A673 (cell line): ENCODE measurements around the gene CCDC88B. TPM values are rescaled to one million over a fixed set of nuclear protein-coding genes. Genes with fewer than 3 reads are reported as not detected.

Experiments
- BruUV-seq: library from RNA; stranded (reverse); fragments of 400-500 nt; replicated peaks from 2 replicates; lab custom pipeline; 2021; lab: Mats Ljungman, UMichigan
- CTCF ChIA-PET: fragments of 300-600 bp; sonication (Branson Sonifier 250); formaldehyde crosslinking; loops from one replicate; lab custom pipeline; 2022; ENCODE audit warnings: antibody characterized with exemption; lab: Charles Lee
- POLR2A ChIA-PET: fragments of 300-600 bp; sonication (Branson Sonifier 250); formaldehyde crosslinking; loops from one replicate; lab custom pipeline; 2022; ENCODE audit warnings: antibody characterized with exemption; ENCODE audit not compliant: low non-redundant PET; lab: Charles Lee
- DNase-seq: peaks from one replicate; pipeline ENCODE4 v3.0.0-alpha.2; 2015; ENCODE audit warnings: low spot score
- H3K27ac ChIP-seq: fragments of 200-600 bp; sonication (generic); 2 replicates; pipeline ENCODE4 v1.5.1; 2016; ENCODE audit warnings: mixed run types, low read depth, mild to moderate bottlenecking, mixed read lengths, antibody characterized with exemption, low read length; ENCODE audit not compliant: poor library complexity, severe bottlenecking
- H3K27me3 ChIP-seq: fragments of 200-600 bp; sonication (generic); replicated peaks from 2 replicates; pipeline ENCODE4 v1.6.1; 2017; ENCODE audit warnings: mixed run types, low read depth, mild to moderate bottlenecking, mixed read lengths, antibody characterized with exemption, low read length; ENCODE audit not compliant: insufficient read depth, poor library complexity
- H3K36me3 ChIP-seq: fragments of 200-600 bp; sonication (generic); 2 replicates; pipeline ENCODE4 v1.6.1; 2016; ENCODE audit warnings: mixed run types, mild to moderate bottlenecking, mixed read lengths, antibody characterized with exemption, low read length; ENCODE audit not compliant: insufficient read depth, poor library complexity, severe bottlenecking
- H3K4me1 ChIP-seq: fragments of 200-600 bp; sonication (generic); 2 replicates; pipeline ENCODE4 v1.6.1; 2017; ENCODE audit warnings: mixed run types, mild to moderate bottlenecking, mixed read lengths, antibody characterized with exemption, low read length; ENCODE audit not compliant: insufficient read depth, poor library complexity, severe bottlenecking
- H3K4me3 ChIP-seq: fragments of 200-600 bp; sonication (generic); 2 replicates; pipeline ENCODE4 v1.5.1; 2016; ENCODE audit warnings: low read depth, mixed run types, mild to moderate bottlenecking, mixed read lengths, low read length; ENCODE audit not compliant: poor library complexity, severe bottlenecking
- H3K9me3 ChIP-seq: fragments of 200-600 bp; sonication (generic); 2 replicates; pipeline ENCODE4 v1.6.1; 2016; ENCODE audit warnings: mixed run types, low read depth, mild to moderate bottlenecking, mixed read lengths, antibody characterized with exemption, low read length; ENCODE audit not compliant: poor library complexity, severe bottlenecking
- EZH2 ChIP-seq: fragments of 200-600 bp; sonication (generic); IDR thresholded peaks from 2 replicates; pipeline ENCODE4 v1.6.1; 2017; ENCODE audit warnings: borderline replicate concordance, low read depth, mild to moderate bottlenecking, mixed read lengths, antibody characterized with exemption, low read length; ENCODE audit not compliant: poor library complexity, severe bottlenecking
- intact Hi-C: fragments of 100-400 bp; cut with micrococcal nuclease; formaldehyde crosslinking; loops from one replicate; pipeline ENCODE4 v1.10.0; 2022; ENCODE audit not compliant: unreplicated experiment
- total RNA-seq: library from RNA; stranded (reverse); gene quantifications from 2 replicates; pipeline ENCODE4 v1.2.3, GENCODE V29; 2021
- TF ChIP-seq, protein P1 (sequence below): fragments of 300-800, 200-600 bp; sonication (generic); conservative IDR thresholded peaks from 2 replicates; pipeline ENCODE4 v1.5.1; 2017; ENCODE audit warnings: low read depth, mild to moderate bottlenecking, antibody characterized with exemption, low read length, moderate library complexity, mixed read lengths

The CCDC88B gene
- total RNA-seq, 1 experiment from 2014 or later, result 0.47 TPM

DNA sequence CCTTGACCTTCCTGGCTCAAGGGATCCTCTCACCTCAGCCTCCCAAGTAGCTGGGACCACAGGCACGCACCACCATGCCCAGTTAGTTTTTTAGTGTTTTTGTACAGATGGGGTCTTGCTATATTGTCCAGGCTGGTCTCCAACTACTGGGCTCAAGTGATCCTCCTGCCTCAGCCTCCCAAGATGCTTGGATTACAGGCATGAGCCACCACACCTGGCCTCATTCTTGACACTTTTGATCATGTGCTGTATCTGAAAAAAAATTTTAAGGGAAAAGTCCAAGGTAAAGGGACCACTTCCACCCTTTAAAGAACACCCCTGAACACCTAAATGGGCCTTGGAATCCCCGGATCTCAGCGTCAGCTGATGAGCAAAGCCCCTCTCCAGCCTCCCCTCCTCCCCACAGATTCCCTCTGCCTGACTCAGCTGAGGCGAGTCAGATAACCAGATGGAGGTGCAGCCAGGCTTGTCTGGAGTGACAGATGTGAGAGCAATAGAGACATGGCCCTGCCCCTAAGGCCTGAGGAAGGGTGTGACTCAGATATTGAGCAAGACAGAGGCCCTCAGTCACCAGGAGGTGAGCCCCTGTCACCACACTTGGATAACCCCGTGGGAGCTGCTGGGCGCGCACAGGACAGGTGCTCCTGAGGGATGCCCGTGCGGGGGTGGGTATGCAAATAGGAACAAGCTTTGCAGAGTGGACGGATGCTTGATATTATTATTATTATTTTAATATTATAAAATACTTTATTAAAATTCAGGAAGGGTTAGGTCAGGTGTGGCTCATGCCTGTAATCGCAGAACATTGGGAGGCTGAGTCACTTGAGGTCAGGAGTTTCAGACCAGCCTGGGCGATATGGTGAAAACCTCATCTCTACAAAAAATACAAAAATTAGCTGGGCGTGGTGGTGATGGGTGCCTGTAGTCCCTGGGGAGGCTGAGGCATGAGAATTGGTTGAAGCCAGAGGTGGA is 5.0 kb upstream of the CCDC88B start:
- POLR2A ChIA-PET, result no interaction called here
- peaks cover 5% of the 10 kb centered on the region for H3K4me1 ChIP-seq

DNA sequence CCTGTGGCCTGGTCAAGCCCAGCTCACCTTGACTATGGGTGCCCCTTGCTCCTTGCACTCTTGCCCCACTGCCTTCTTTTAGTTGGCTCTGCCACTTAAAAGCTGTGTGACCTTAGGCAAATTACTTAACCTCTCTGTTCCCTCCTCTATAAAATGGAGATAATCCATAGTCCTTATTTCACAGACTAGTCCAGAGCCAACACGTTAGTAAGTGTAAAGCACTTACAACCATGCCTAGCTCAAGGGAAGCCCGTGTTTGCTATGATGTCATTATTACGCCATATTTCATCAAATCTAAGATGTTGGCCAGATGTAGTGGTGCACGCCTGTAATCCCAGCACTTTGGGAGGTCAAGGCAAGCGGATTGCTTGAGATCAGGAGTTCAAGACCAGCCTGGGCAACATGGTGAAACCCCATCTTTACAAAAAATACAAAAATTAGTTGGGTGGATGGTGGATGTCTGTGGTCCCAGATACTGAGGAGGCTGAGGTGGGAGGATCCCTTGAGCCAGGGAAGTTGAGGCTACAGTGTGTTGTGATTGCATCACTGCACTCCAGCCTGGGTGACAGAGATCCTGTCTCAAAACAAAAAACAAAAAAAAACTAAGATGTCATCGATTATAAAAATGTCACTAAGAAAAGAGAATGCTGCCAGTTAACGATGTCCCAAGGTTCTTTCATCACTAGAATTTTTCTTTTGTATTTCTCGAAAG is 2.3 kb upstream of the CCDC88B start:
- DNase-seq, result no peak
- BruUV-seq, result no TSS peak
- peak overlapping the region; percentile 26 for H3K27ac ChIP-seq
- TF ChIP-seq, protein P1, sequence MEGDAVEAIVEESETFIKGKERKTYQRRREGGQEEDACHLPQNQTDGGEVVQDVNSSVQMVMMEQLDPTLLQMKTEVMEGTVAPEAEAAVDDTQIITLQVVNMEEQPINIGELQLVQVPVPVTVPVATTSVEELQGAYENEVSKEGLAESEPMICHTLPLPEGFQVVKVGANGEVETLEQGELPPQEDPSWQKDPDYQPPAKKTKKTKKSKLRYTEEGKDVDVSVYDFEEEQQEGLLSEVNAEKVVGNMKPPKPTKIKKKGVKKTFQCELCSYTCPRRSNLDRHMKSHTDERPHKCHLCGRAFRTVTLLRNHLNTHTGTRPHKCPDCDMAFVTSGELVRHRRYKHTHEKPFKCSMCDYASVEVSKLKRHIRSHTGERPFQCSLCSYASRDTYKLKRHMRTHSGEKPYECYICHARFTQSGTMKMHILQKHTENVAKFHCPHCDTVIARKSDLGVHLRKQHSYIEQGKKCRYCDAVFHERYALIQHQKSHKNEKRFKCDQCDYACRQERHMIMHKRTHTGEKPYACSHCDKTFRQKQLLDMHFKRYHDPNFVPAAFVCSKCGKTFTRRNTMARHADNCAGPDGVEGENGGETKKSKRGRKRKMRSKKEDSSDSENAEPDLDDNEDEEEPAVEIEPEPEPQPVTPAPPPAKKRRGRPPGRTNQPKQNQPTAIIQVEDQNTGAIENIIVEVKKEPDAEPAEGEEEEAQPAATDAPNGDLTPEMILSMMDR, result no peak
- TF ChIP-seq EZH2, result no peak
- no peak overlapping the region for H3K4me3 ChIP-seq
- no peaks in the 10 kb centered on the region for H3K9me3 ChIP-seq
- intact Hi-C loops, result no loop called here
- H3K27me3 ChIP-seq, result no peaks in the 10 kb centered on the region
- H3K4me1 ChIP-seq, result no peaks in the 10 kb centered on the region
- POLR2A ChIA-PET, result interaction anchor here (0.6 to 0.7 kb wide), 2 partner anchors 20 to 1443 kb away, joined by 4 to 13 read pairs; no protein-coding TSS in a partner anchor
- CTCF ChIA-PET, result interaction anchor here (1.5 kb wide), 1 partner anchor 20 kb away, joined by 3 read pairs; the partner anchor contains the start of genes PRDX5 and TRMT112
- no peaks in the 10 kb centered on the region for H3K36me3 ChIP-seq

More for the DNA sequence above, 5.0 kb upstream of the CCDC88B start:
- intact Hi-C loops, result no loop called here
- no peak for TF ChIP-seq EZH2
- TF ChIP-seq, protein P1, result no peak
- no TSS peak for BruUV-seq
- H3K27me3 ChIP-seq, result no peaks in the 10 kb centered on the region
- H3K27ac ChIP-seq, result no peak overlapping the region
- H3K4me3 ChIP-seq, result no peak overlapping the region
- DNase-seq, result peak; percentile 73
- CTCF ChIA-PET, result no interaction called here
- H3K9me3 ChIP-seq, result no peaks in the 10 kb centered on the region
- H3K36me3 ChIP-seq, result no peaks in the 10 kb centered on the region

DNA sequence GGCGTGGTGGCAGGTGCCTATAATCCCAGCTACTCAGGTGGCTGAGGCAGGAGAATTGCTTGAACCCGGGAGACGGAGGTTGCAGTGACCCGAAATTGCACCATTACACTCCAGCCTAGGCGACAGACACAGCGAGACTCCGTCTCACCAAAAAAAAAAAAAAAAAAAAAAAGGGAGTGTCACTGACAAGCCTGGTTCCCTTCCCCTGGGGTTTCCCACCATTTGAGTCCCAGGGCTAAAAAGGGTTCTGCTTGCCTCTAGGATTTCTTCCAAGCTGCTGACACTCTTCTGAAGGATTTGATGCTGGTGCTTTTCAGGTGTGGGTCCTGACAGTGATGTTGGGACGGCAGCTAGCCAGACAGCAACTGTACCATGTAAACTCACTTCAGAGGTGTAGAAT is 1.3 kb upstream of the CCDC88B start:
- no peak for DNase-seq
- Histone ChIP-seq H3K27ac (no peak overlapping the region), H3K9me3 (no peaks in the 10 kb centered on the region), H3K4me1 (no peaks in the 10 kb centered on the region), H3K27me3 (no peaks in the 10 kb centered on the region), H3K4me3 (no peak overlapping the region), H3K36me3 (no peaks in the 10 kb centered on the region)
- intact Hi-C loops, result no loop called here
- TF ChIP-seq, protein P1, result no peak
- TF ChIP-seq EZH2, result no peak
- ChIA-PET CTCF (interaction anchor here (0.7 to 1.5 kb wide), 2 partner anchors 21 to 33 kb away, joined by 3 to 16 read pairs; partner anchors contain the start of genes PRDX5 and TRMT112), POLR2A (interaction anchor here (0.7 kb wide), 1 partner anchor 19 kb away, joined by 13 read pairs; no protein-coding TSS in a partner anchor)
- BruUV-seq, result no TSS peak
